HUES6 (cell line): Measurements from ENCODE around the gene CMIP.

Source experiments
- H3K27ac ChIP-seq: 2 replicates; pipeline ENCODE4 v1.7.0; 2013; ENCODE audit warnings: low read depth, mild to moderate bottlenecking, low read length, inconsistent platforms
- H3K27me3 ChIP-seq: 2 replicates; pipeline ENCODE4 v1.6.1; 2013; ENCODE audit warnings: low read length; ENCODE audit not compliant: control insufficient read depth, insufficient read depth
- H3K36me3 ChIP-seq: 2 replicates; pipeline ENCODE4 v1.6.1; 2013; ENCODE audit warnings: low read length; ENCODE audit not compliant: control insufficient read depth, insufficient read depth
- H3K4me1 ChIP-seq: 2 replicates; pipeline ENCODE4 v1.6.1; 2013; ENCODE audit warnings: low read length; ENCODE audit not compliant: control insufficient read depth, insufficient read depth
- H3K4me3 ChIP-seq: 2 replicates; pipeline ENCODE4 v1.5.1; 2013; ENCODE audit warnings: low read depth, low read length
- H3K9ac ChIP-seq: one replicate; pipeline ENCODE4 v1.6.1; 2013; ENCODE audit warnings: mild to moderate bottlenecking, low read length
- H3K9me3 ChIP-seq: 2 replicates; pipeline ENCODE4 v1.6.1; 2013; ENCODE audit warnings: low read depth, low read length; ENCODE audit not compliant: control insufficient read depth, insufficient read depth

Gene CMIP

DNA sequence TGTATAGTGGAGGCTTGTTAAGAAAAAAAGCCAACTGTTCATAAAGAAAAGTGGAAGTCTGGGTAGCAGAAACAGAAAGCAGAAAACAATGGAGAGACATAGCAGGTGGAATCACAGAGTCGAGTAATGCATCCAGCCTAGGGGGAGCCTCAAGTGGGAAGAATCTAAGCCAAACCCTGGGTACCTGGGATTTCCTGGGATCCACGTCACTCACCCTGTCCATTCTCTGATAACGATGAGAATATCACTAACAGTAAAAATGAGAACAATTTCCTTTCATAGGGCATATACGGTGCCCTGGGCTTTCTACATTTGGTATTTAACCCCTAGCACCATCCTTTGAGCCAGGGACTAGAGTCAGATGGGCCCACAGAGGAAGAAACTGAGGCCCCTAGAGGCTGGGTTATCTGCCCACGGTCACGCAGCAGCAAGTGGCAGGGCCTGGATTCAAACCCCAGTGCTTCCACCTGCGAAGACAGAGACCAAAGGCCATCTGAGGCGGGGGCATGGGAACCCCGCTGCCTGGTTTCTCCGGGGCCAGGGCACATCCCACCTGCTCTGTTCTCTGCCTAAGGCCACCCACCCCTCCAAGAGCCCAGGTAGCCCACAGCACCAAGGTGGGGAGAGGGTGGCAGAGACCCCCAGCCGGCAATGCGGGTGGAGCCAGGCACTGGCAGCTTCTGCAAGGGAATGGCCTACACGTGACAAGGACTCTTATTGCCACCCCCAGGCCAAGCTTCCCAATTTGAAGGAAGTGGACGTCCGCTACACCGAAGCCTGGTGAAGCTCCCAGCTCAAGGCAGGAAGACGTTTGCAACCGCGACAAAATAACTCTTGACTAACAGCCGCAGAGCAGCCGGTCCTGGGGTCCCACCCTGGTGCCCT, 264.6 kb downstream of the CMIP start:
- no peak overlapping the region for H3K9ac ChIP-seq
- H3K27me3 ChIP-seq, result no peaks in the 10 kb centered on the region
- no peaks in the 10 kb centered on the region for H3K9me3 ChIP-seq
- peaks cover 32% of the 10 kb centered on the region for H3K4me1 ChIP-seq
- H3K27ac ChIP-seq, result no peak overlapping the region
- H3K4me3 ChIP-seq, result no peak overlapping the region
- H3K36me3 ChIP-seq, result peaks cover 52% of the 10 kb centered on the region

DNA sequence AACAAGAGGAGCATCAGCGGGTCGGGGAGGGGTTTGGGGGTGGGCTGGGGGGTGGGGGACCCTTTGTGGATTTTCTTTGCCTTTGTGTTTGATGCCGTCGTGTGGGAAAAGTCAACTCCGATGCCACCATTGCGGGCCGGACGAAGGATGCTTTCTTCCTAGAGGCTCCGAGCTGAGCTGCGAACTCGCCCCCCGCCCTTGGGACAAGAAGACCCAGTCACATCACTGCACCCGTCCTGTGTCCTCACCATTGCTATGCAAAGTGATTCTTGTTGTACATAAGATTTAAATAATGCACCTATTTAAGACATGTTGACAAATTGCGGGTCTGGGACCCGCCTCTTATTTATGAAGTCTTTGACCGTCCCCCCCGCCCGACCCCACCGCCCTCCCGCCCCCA, 265.4 kb downstream of the CMIP start:
- Histone ChIP-seq H3K27ac (no peak overlapping the region), H3K4me1 (peaks cover 35% of the 10 kb centered on the region), H3K9me3 (no peaks in the 10 kb centered on the region), H3K36me3 (peaks cover 46% of the 10 kb centered on the region), H3K4me3 (no peak overlapping the region), H3K27me3 (no peaks in the 10 kb centered on the region), H3K9ac (no peak overlapping the region)

DNA sequence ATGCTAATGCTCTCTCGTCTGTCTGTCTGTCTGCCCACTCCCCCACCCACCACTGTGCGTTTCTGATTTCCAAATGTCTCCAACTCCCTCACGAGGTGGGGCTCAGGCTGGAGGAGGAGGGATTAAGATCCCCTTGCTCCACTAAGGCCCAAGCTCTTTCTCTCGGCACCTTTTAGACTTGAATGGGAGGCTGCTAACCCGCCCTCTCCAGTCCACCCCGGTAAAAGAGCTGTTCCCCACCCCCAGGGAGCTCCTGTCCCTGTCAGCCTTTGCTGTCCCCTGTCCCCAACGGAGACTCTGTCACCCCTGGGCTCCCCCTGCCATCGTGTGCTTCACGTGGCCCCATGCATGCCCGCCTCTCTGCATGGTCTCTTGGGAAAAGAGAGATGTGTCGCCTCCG, 266.0 kb downstream of the CMIP start:
- H3K9me3 ChIP-seq, result no peaks in the 10 kb centered on the region
- peaks cover 40% of the 10 kb centered on the region for H3K36me3 ChIP-seq
- peak overlapping the region; percentile 59 for H3K9ac ChIP-seq
- H3K27me3 ChIP-seq, result no peaks in the 10 kb centered on the region
- peaks cover 39% of the 10 kb centered on the region for H3K4me1 ChIP-seq
- H3K4me3 ChIP-seq, result no peak overlapping the region
- no peak overlapping the region for H3K27ac ChIP-seq

DNA sequence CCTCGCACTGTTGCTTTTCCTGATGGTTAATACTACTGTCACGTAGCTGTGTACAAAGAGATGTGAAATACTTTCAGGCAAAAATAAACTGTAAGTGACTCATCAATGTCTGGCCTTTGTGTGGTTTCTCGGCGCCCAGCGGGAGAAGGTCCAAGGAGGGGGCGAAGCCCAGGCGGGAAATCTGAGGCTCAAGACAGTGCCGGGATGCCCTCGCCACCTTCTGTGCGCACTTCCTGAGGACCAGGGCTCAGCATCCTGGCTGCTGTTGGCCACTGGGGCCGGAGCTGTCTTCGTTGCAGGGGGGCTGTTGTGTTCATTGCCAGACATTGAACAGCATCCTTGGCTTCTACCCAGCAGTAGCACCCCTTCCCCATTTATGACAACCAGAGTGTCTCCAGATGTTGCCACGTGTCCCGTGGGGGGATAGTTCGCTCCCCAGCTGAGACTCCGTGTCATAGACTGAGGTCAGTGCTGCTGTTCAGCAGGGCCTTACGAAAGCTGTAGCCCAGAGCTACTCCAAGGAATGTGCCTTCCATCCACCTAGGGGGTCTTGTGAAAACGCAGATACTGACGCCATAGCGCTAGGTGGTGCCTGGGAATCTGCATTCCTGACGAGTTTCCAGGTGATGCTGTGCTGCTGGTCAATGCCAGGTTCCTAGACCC, 267.2 kb downstream of the CMIP start:
- no peak overlapping the region for H3K4me3 ChIP-seq
- peaks cover 28% of the 10 kb centered on the region for H3K36me3 ChIP-seq
- peaks cover 50% of the 10 kb centered on the region for H3K4me1 ChIP-seq
- no peaks in the 10 kb centered on the region for H3K27me3 ChIP-seq
- H3K27ac ChIP-seq, result peak overlapping the region; percentile 6; the same call in 1 of the 2 replicates
- peak overlapping the region; percentile 50 for H3K9ac ChIP-seq
- H3K9me3 ChIP-seq, result no peaks in the 10 kb centered on the region

- H3K4me1 ChIP-seq, result peaks cover 58% of the 10 kb centered on the region
- peak overlapping the region; percentile 8 for H3K9ac ChIP-seq
- no peaks in the 10 kb centered on the region for H3K27me3 ChIP-seq
- peaks cover 20% of the 10 kb centered on the region for H3K36me3 ChIP-seq
- no peaks in the 10 kb centered on the region for H3K9me3 ChIP-seq
- H3K27ac ChIP-seq, result no peak overlapping the region
- H3K4me3 ChIP-seq, result no peak overlapping the region
Measured at GRCh38 chr16:81712681-81713080, 268.1 kb downstream of the CMIP start.

- no peaks in the 10 kb centered on the region for H3K9me3 ChIP-seq
Measured at GRCh38 chr16:81713295-81713772, 268.7 kb downstream of the CMIP start.

DNA sequence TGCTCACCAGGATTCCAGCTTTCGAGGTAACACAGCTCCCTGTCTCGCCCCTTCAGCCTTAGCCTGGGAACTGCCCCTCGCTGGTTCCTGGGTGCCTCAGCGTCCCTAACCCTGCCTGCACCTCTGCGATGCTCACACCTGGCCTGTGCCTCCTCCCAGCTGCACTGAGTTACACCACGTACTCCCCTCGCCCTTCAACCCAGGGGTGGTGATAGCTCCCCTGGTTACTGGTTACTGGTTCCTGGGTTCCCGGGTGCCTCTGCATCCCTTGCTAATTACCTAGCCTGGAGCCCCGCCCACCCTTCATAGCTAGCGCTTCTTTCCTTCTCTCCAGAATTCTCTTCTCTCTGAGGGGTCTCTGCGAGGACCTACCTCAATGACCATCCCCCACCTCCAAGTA, 269.2 kb downstream of the CMIP start:
- Histone ChIP-seq H3K27ac (no peak overlapping the region), H3K9me3 (no peaks in the 10 kb centered on the region), H3K9ac (no peak overlapping the region), H3K4me1 (peaks cover 63% of the 10 kb centered on the region), H3K36me3 (peaks cover 8% of the 10 kb centered on the region), H3K27me3 (no peaks in the 10 kb centered on the region), H3K4me3 (no peak overlapping the region)

More at GRCh38 chr16:81713295-81713772, 268.7 kb downstream of the CMIP start:
- H3K4me3 ChIP-seq, result no peak overlapping the region
- H3K27ac ChIP-seq, result no peak overlapping the region
- no peak overlapping the region for H3K9ac ChIP-seq
- H3K36me3 ChIP-seq, result peaks cover 13% of the 10 kb centered on the region
- peaks cover 60% of the 10 kb centered on the region for H3K4me1 ChIP-seq
- no peaks in the 10 kb centered on the region for H3K27me3 ChIP-seq

DNA sequence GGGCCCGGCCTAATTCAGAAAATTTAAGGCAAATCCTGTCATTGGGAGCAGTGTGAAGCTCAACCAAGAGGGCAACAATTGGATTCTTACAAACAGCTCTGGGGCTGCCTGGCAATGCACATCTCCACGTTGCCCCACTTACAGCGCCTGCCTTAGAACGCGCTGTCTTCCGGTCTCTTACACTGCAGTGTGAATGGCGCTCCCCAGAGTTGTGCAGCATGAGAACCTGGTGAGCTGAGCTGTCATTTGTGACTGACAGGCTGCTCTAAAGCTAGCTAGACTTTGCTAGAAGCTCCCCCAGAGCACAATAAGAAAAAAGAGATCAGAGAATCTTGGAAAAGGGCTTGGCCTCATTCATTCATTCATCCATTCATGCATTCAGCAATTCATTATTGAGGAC, 270.0 kb downstream of the CMIP start:
- Histone ChIP-seq H3K27me3 (no peaks in the 10 kb centered on the region), H3K36me3 (0 out of 2 replicates have a peak, but pooled peaks cover under 1% of the 10 kb centered on the region), H3K9me3 (no peaks in the 10 kb centered on the region), H3K4me3 (no peak overlapping the region), H3K4me1 (peaks cover 62% of the 10 kb centered on the region), H3K27ac (no peak overlapping the region), H3K9ac (no peak overlapping the region)

DNA sequence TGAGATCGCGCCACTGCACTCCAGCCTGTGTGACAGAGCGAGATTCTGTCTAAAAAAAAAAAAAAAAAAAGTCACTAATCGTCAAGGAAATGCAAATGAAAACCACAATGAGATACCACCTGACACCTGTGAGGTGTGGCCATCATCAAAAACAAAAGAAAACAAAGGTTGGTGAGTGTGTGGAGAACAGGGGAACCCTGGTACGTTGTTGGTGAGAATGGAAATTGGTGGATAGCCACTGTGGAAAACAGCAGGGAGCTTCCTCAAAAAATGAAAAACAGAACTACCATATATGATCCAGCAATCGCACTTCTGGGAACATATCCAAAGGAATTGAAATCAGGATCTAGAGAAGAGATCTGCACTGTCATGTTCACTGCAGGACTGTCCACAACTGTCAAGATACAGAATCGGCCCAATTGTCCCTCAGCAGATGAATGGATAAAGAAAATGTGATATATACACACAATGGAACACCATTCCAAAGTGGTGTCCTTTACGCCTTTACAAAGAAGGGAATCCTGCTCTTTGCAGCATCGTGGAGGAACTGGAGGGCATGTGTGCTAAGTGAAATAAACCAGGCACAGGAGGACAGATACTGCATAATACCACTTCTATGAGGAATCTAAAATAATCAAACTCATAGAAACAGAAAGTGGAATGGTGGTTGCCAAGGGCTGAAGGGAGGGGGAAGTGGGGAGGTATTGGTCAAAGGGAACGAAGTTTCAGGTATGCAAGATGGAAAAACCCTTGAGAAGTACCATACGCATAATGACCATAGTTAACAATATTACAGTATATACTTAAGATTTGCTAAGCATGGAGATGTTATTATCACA, 271.0 kb downstream of the CMIP start:
- Histone ChIP-seq H3K4me3 (no peak overlapping the region), H3K9me3 (no peaks in the 10 kb centered on the region), H3K9ac (no peak overlapping the region), H3K27me3 (no peaks in the 10 kb centered on the region), H3K4me1 (peaks cover 61% of the 10 kb centered on the region), H3K27ac (no peak overlapping the region), H3K36me3 (no peaks in the 10 kb centered on the region)

DNA sequence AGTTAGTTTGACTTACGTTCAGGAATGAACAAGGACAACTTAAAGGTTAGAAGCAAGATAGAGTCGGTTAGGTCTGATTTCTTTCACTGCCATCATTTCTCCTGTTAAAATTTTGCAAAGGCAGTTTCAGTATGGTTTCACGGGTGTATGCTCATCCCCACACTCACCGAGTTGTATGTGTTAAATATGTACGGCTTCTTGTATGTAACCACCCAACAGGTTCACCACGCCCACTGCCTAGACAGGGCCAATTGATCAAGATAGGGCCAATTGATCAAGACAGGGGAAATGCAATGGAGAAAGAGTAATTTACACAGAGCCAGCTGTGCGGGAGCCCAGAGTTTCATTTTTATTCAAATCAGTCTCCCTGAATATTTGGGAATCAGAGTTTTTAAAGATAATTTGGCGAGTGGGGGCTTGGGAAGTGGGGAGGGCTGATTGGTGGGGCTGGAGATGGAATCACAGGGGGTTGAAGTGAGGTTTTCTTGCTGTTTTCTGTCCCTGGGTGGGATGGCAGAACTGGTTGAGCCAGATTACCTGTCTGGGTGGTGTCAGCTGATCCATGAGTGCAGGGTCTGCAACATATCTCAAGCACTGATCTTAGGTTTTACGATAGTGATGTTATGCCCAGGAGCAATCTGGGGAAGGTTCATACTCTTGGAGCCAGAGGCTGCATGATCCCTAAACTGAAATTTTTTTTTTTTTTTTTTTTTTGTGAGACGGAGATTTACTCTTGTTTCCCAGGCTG, 272.0 kb downstream of the CMIP start:
- H3K4me1 ChIP-seq, result peaks cover 54% of the 10 kb centered on the region
- no peaks in the 10 kb centered on the region for H3K27me3 ChIP-seq
- H3K36me3 ChIP-seq, result no peaks in the 10 kb centered on the region
- no peak overlapping the region for H3K4me3 ChIP-seq
- H3K9me3 ChIP-seq, result no peaks in the 10 kb centered on the region
- H3K9ac ChIP-seq, result no peak overlapping the region
- no peak overlapping the region for H3K27ac ChIP-seq
